GM18520 (cell line): Measurements from ENCODE around the gene CNP.
"Not testable (repeated sequence)": the region's sequence is repeated elsewhere in the genome, so short reads cannot be mapped to it uniquely, and the experiment has no call there.

Experiments used
- ATAC-seq: cut with Tn5 transposase; IDR thresholded peaks from one replicate; pipeline ENCODE4 v1.9.1; 2021; ENCODE audit not compliant: unreplicated experiment

CNP gene

GRCh38 chr17:42001729-42002128 lies 35.1 kb downstream of the CNP start:
- ATAC-seq, result no peak

- no peak for ATAC-seq
Observed at GRCh38 chr17:42002175-42002791, 35.7 kb downstream of the CNP start.

- no peak for ATAC-seq
Observed at GRCh38 chr17:42002792-42003301, 36.3 kb downstream of the CNP start.

GRCh38 chr17:42005166-42005565 lies 38.6 kb downstream of the CNP start:
- no peak for ATAC-seq

GRCh38 chr17:42009170-42009569 lies 42.6 kb downstream of the CNP start:
- ATAC-seq, result no peak

- ATAC-seq, result not testable (repeated sequence)
Observed at GRCh38 chr17:42010266-42010680, 43.7 kb downstream of the CNP start.

- ATAC-seq, result no peak
Observed at GRCh38 chr17:42010898-42011516, 44.4 kb downstream of the CNP start.

- not testable (repeated sequence) for ATAC-seq
Observed at GRCh38 chr17:42012363-42012762, 45.8 kb downstream of the CNP start.

GRCh38 chr17:42013740-42014139 lies 47.1 kb downstream of the CNP start:
- ATAC-seq, result not testable (repeated sequence)

- ATAC-seq, result no peak
Observed at GRCh38 chr17:42016411-42016831, 49.8 kb downstream of the CNP start.

GRCh38 chr17:42016941-42017865 lies 50.6 kb downstream of the CNP start, which contains the start of gene DNAJC7:
TSS of gene DNAJC7 (minus strand) at chr17:42017439. CDS start at chr17:42017416, 23 bp downstream.
- ATAC-seq, result peak; percentile 69

- ATAC-seq, result no peak
Observed at GRCh38 chr17:42017866-42018200, 51.2 kb downstream of the CNP start.

GRCh38 chr17:42018339-42018738 lies 51.7 kb downstream of the CNP start:
- no peak for ATAC-seq

- ATAC-seq, result no peak
Observed at GRCh38 chr17:42018988-42019387, 52.4 kb downstream of the CNP start.

GRCh38 chr17:42019509-42020404 lies 53.2 kb downstream of the CNP start, which contains the start of gene NKIRAS2:
TSS of gene NKIRAS2 (plus strand) at chr17:42020090. CDS start at chr17:42021578, 1,488 bp downstream.
- peak; percentile 47 for ATAC-seq

GRCh38 chr17:42020845-42021244 lies 54.2 kb downstream of the CNP start:
- not testable (repeated sequence) for ATAC-seq

- no peak for ATAC-seq
Observed at GRCh38 chr17:42023524-42024349, 57.1 kb downstream of the CNP start.

GRCh38 chr17:42025191-42025579 lies 58.6 kb downstream of the CNP start:
- no peak for ATAC-seq

GRCh38 chr17:42025936-42026335 lies 59.3 kb downstream of the CNP start:
- ATAC-seq, result no peak
